ENCODE data around the gene GSDMA. TPM values are rescaled to one million over a fixed set of nuclear protein-coding genes. Genes with fewer than 3 reads are reported as not detected.

Gene GSDMA
- total RNA-seq, 1 experiment from 2014 or later = not detected

DNA sequence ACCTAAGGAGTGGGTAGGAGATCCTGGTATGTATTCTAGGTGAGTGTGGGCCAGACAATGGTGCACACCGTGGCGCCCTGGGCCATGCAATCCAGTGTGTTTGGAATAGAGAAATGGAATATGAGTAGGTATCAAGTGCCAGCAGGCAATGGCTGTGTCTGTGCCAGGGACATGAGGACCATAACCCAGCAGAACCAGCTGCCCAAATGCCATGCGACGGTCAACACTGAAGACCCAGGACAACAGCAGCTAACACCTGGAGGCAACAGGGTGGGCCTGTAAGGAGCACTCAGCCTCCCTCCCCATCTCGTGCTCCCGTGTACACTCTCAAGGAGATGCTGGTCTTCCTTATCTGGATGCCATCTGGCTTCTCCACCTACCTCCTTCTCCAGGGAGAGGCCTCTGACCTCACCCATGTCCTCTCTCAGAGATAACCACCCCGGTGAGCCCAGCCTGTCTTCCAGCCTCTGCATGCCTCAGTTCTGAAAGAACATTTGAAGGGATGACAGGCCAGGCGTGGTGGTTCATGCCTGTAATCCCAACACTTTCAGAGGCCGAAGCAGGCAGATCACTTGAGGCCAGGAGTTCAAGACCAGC lies 43.6 kb upstream of the GSDMA start:
- no peak overlapping the region for H2BK5ac ChIP-seq (ENCODE audit: insufficient read length, low read length)
- Mint-ChIP-seq H3K4me3 (no peak overlapping the region), H3K4me1 (peaks cover 2 to 4% of the 10 kb centered on the region in 2 experiments), H3K27ac (no peak overlapping the region), H3K27me3 (ENCODE audit: low read depth) (no peaks in the 10 kb centered on the region; the same call in 1 of the 2 replicates), H3K9me3 (no peaks in the 10 kb centered on the region), H3K36me3 (ENCODE audit: insufficient read depth in 1 of 3, low read depth in 3 of 3) (peaks cover 20 to 47% (median 46%) of the 10 kb centered on the region in 3 experiments; a peak in 6 of 7 replicates)
- no peak overlapping the region for H3K9ac ChIP-seq (ENCODE audit: extremely low read depth, insufficient read length, low read length)
- H2AFZ ChIP-seq (ENCODE audit: low read length) = no peak overlapping the region
- H4K8ac ChIP-seq (replicated peaks; ENCODE audit: insufficient read length, low read depth, low read length) = no peak overlapping the region
- H3K79me2 ChIP-seq (ENCODE audit: insufficient read depth, low read length) = no peaks in the 10 kb centered on the region
- no peak overlapping the region for H3K4me2 ChIP-seq (ENCODE audit: insufficient read depth, insufficient read length, low read length)
- H3K56ac ChIP-seq (ENCODE audit: insufficient read length, low read depth, low read length) = no peak overlapping the region
- no peak overlapping the region for H2BK15ac ChIP-seq (ENCODE audit: low read depth, low read length)
- no peaks in the 10 kb centered on the region for H3K23me2 ChIP-seq (ENCODE audit: insufficient read length, low read depth, low read length, poor library complexity, severe bottlenecking)
- H3K18ac ChIP-seq (ENCODE audit: insufficient read length, low read depth, low read length) = no peak overlapping the region
- TF ChIP-seq, protein P1, sequence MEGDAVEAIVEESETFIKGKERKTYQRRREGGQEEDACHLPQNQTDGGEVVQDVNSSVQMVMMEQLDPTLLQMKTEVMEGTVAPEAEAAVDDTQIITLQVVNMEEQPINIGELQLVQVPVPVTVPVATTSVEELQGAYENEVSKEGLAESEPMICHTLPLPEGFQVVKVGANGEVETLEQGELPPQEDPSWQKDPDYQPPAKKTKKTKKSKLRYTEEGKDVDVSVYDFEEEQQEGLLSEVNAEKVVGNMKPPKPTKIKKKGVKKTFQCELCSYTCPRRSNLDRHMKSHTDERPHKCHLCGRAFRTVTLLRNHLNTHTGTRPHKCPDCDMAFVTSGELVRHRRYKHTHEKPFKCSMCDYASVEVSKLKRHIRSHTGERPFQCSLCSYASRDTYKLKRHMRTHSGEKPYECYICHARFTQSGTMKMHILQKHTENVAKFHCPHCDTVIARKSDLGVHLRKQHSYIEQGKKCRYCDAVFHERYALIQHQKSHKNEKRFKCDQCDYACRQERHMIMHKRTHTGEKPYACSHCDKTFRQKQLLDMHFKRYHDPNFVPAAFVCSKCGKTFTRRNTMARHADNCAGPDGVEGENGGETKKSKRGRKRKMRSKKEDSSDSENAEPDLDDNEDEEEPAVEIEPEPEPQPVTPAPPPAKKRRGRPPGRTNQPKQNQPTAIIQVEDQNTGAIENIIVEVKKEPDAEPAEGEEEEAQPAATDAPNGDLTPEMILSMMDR (conservative IDR thresholded peaks at IDR 0.05) = no peak
- H2BK120ac ChIP-seq (ENCODE audit: low read depth, low read length, poor library complexity, severe bottlenecking) = no peak overlapping the region
- no peak for DNase-seq
- H2AK5ac ChIP-seq (ENCODE audit: insufficient read length, low read length) = no peak overlapping the region
- no peak overlapping the region for H3K4ac ChIP-seq (ENCODE audit: low read depth, low read length)
- H3K9me3 ChIP-seq (ENCODE audit: control insufficient read depth, low read depth, low read length) = no peaks in the 10 kb centered on the region
- no peaks in the 10 kb centered on the region for H4K20me1 ChIP-seq (ENCODE audit: control insufficient read depth, insufficient read depth, insufficient read length)
- H3K23ac ChIP-seq (ENCODE audit: insufficient read length, low read depth, low read length) = no peak overlapping the region
- H2BK20ac ChIP-seq (ENCODE audit: low read depth, low read length, poor library complexity, severe bottlenecking) = no peak overlapping the region
- no peaks in the 10 kb centered on the region for H3K79me1 ChIP-seq (ENCODE audit: insufficient read depth, low read depth, low read length, poor library complexity, severe bottlenecking)
- no peak overlapping the region for H3K14ac ChIP-seq (ENCODE audit: insufficient read depth, low read length)
- H2BK12ac ChIP-seq (ENCODE audit: insufficient read length, low read depth, low read length) = no peak overlapping the region
- H3K4me1 ChIP-seq (ENCODE audit: insufficient read depth, low read length) = no peaks in the 10 kb centered on the region
- no peak overlapping the region for H4K5ac ChIP-seq (ENCODE audit: insufficient read length, low read depth, low read length)
- H3K27ac ChIP-seq (ENCODE audit: insufficient read length, low read depth, low read length) = no peak overlapping the region
- no peak overlapping the region for H4K91ac ChIP-seq (ENCODE audit: insufficient read length, low read depth, low read length)
- H3T11ph ChIP-seq (ENCODE audit: low read length) = no peak overlapping the region
- H3K27me3 ChIP-seq (ENCODE audit: insufficient read depth, low read length) = no peaks in the 10 kb centered on the region
- WGBS (ENCODE audit: extremely low coverage, insufficient read length, low lambda C conversion rate) = no CpG with 5 or more reads among the region's 9 CpGs

Data from H9 (cell line).